Measurements from ENCODE around the gene GDAP2.

DNA sequence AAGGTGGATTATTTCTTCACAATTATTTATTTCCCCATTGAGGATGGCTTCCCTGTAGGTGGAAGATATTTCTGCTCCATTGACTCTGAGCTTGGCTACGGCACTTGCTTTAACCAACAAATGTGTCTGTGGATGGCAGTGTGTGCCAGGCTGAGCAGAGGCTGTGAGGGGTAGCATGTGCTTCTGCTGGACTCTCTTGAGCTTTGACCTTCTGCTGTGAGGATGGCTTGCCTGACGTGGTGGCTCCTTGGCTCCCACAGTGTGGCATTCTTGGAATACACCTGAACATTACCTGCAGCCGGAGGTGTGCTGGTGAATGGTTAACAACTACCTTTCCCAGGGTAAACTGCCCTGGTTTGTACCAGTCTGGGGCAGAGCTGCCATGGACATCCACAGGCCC is 47.0 kb upstream of the GDAP2 start:
- TF ChIP-seq, protein P1, sequence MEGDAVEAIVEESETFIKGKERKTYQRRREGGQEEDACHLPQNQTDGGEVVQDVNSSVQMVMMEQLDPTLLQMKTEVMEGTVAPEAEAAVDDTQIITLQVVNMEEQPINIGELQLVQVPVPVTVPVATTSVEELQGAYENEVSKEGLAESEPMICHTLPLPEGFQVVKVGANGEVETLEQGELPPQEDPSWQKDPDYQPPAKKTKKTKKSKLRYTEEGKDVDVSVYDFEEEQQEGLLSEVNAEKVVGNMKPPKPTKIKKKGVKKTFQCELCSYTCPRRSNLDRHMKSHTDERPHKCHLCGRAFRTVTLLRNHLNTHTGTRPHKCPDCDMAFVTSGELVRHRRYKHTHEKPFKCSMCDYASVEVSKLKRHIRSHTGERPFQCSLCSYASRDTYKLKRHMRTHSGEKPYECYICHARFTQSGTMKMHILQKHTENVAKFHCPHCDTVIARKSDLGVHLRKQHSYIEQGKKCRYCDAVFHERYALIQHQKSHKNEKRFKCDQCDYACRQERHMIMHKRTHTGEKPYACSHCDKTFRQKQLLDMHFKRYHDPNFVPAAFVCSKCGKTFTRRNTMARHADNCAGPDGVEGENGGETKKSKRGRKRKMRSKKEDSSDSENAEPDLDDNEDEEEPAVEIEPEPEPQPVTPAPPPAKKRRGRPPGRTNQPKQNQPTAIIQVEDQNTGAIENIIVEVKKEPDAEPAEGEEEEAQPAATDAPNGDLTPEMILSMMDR (IDR thresholded peaks at IDR 0.05; ENCODE audit: low read depth, low read length) = no peak
- TF ChIP-seq, protein P2, sequence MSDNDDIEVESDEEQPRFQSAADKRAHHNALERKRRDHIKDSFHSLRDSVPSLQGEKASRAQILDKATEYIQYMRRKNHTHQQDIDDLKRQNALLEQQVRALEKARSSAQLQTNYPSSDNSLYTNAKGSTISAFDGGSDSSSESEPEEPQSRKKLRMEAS (IDR thresholded peaks at IDR 0.05; ENCODE audit: low read depth, low read length) = no peak
- no peak for TF ChIP-seq POLR2A (IDR thresholded peaks at IDR 0.05; ENCODE audit: extremely low read depth, insufficient read length)

All from NB4 (cell line).